CD4-positive, alpha-beta T cell (primary cell): Measurements from ENCODE around the gene SMAD6. TPM values are rescaled to one million over a fixed set of nuclear protein-coding genes. Genes with fewer than 3 reads are reported as not detected.

ENCODE experiments used
- ATAC-seq: fragments of 200-7000 bp; cut with Tn5 transposase; one replicate; pipeline ENCODE4 v1.10.0; 2022; ENCODE audit warnings: mild to moderate bottlenecking; ENCODE audit not compliant: poor library complexity
- CTCF ChIA-PET: fragments of 350-600 bp; sonication (Branson Sonifier 250); formaldehyde crosslinking; loops from one replicate; lab custom pipeline; 2021; ENCODE audit warnings: antibody characterized with exemption, inconsistent platforms; lab: Charles Lee
- POLR2A ChIA-PET: fragments of 350-600 bp; sonication (Branson Sonifier 250); formaldehyde crosslinking; loops from one replicate; lab custom pipeline; 2021; ENCODE audit warnings: antibody characterized with exemption, inconsistent platforms; lab: Charles Lee
- DNase-seq, 14 experiments: peaks; one replicate each; pipeline ENCODE4 v3.0.0-alpha.2; 2013 to 2020; ENCODE audit warnings: mixed read lengths in 2 of 14
- H3K27ac ChIP-seq, 2 donors: one replicate each; pipeline versions ENCODE4 v1.5.1 to v1.7.0; 2013; ENCODE audit warnings: low read length in 2 of 2, low read depth in 1 of 2, mild to moderate bottlenecking in 1 of 2
- H3K27me3 ChIP-seq, 2 experiments: 1 replicate in 1 of 2; 2 replicates in 1 of 2; pipeline versions ENCODE4 v1.6.1 to v1.7.0; 2013; ENCODE audit warnings: low read length in 2 of 2, control low read depth in 1 of 2, mild to moderate bottlenecking in 1 of 2, moderate library complexity in 1 of 2; ENCODE audit not compliant: insufficient read depth in 2 of 2, control insufficient read depth in 1 of 2
- H3K36me3 ChIP-seq: one replicate; pipeline ENCODE4 v1.6.1; 2013; ENCODE audit warnings: low read length, control low read depth; ENCODE audit not compliant: insufficient read depth
- H3K4me1 ChIP-seq: one replicate; pipeline ENCODE4 v1.6.1; 2013; ENCODE audit warnings: low read length, control low read depth; ENCODE audit not compliant: insufficient read depth
- H3K4me3 ChIP-seq: one replicate; pipeline ENCODE4 v1.5.1; 2013; ENCODE audit warnings: mild to moderate bottlenecking, low read length, moderate library complexity
- H3K9me3 ChIP-seq, 2 experiments: 1 replicate in 1 of 2; 2 replicates in 1 of 2; pipeline versions ENCODE4 v1.6.1 to v1.7.0; 2013; ENCODE audit warnings: low read length in 2 of 2, mild to moderate bottlenecking in 2 of 2, control low read depth in 1 of 2, moderate library complexity in 1 of 2; ENCODE audit not compliant: control insufficient read depth in 1 of 2, insufficient read depth in 1 of 2
- H3K27ac Mint-ChIP-seq: one replicate; pipeline ENCODE4 v1.8.0; 2020; ENCODE audit warnings: mixed read lengths
- H3K27me3 Mint-ChIP-seq: one replicate; pipeline ENCODE4 v1.8.0; 2021; ENCODE audit warnings: mixed read lengths
- H3K36me3 Mint-ChIP-seq: one replicate; pipeline ENCODE4 v1.8.0; 2021; ENCODE audit warnings: low read depth, mixed read lengths
- H3K4me1 Mint-ChIP-seq: one replicate; pipeline ENCODE4 v1.8.0; 2021; ENCODE audit warnings: low read depth, mixed read lengths
- H3K4me3 Mint-ChIP-seq: one replicate; pipeline ENCODE4 v1.8.0; 2020; ENCODE audit warnings: mild to moderate bottlenecking, mixed read lengths
- H3K9me3 Mint-ChIP-seq: one replicate; pipeline ENCODE4 v1.8.0; 2020; ENCODE audit warnings: mixed read lengths
- intact Hi-C, 2 experiments: fragments of 100-400 bp; cut with DNase I in 1 of 2; cut with micrococcal nuclease in 1 of 2; formaldehyde crosslinking; loops; one replicate each; pipeline versions ENCODE4 v1.15.1 to v1.9.0; 2023 to 2025; cut with DNase I, micrococcal nuclease
- total RNA-seq, 174 experiments: library from RNA in 2 of 174; stranded (reverse) in 2 of 174; gene quantifications; one replicate each; pipeline ENCODE4 v1.2.3 and lab custom pipeline; 2021 to 2026
- TF ChIP-seq, protein P1 (sequence below): fragments of 200-600 bp; IDR thresholded peaks from one replicate; pipeline ENCODE4 v1.8.0; 2022; ENCODE audit warnings: antibody characterized with exemption, mild to moderate bottlenecking

SMAD6 gene
- total RNA-seq, 2 experiments from 2014 or later: 0.59 to 0.69 TPM

DNA sequence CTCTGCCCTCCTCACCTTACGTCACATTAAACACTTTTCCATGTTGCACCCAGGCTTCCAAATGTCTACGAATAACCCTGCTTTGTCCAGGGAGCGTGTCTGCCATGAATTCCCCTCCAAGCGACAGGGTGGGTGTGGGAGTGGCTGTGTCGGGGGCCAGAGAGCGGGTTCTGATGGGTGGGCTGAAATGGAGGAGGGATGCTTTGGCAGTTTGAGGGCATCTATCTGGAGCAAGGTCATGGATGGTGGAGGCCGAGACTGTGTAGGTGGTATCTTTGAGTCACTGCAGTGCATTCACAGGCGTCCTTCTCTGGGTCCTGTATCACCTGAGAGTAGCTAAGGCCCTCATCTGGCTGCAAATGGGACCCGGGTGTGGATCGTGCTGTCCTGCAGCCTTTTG, 36.6 kb downstream of the SMAD6 start:
- no peak overlapping the region for H3K4me3 Mint-ChIP-seq
- H3K9me3 Mint-ChIP-seq: no peaks in the 10 kb centered on the region
- Histone ChIP-seq H3K36me3 (no peaks in the 10 kb centered on the region), H3K27ac (no peak overlapping the region), H3K4me3 (no peak overlapping the region), H3K4me1 (no peaks in the 10 kb centered on the region), H3K9me3 (no peaks in the 10 kb centered on the region), H3K27me3 (peaks cover 0 to 2% of the 10 kb centered on the region in 2 experiments)
- ATAC-seq (no peak), DNase-seq (no peak)
- H3K27me3 Mint-ChIP-seq: no peaks in the 10 kb centered on the region
- H3K4me1 Mint-ChIP-seq: no peaks in the 10 kb centered on the region
- POLR2A ChIA-PET: no interaction called here
- H3K27ac Mint-ChIP-seq: no peak overlapping the region
- CTCF ChIA-PET: no interaction called here
- H3K36me3 Mint-ChIP-seq: no peaks in the 10 kb centered on the region
- intact Hi-C loops: no loop called here
- TF ChIP-seq, protein P1, sequence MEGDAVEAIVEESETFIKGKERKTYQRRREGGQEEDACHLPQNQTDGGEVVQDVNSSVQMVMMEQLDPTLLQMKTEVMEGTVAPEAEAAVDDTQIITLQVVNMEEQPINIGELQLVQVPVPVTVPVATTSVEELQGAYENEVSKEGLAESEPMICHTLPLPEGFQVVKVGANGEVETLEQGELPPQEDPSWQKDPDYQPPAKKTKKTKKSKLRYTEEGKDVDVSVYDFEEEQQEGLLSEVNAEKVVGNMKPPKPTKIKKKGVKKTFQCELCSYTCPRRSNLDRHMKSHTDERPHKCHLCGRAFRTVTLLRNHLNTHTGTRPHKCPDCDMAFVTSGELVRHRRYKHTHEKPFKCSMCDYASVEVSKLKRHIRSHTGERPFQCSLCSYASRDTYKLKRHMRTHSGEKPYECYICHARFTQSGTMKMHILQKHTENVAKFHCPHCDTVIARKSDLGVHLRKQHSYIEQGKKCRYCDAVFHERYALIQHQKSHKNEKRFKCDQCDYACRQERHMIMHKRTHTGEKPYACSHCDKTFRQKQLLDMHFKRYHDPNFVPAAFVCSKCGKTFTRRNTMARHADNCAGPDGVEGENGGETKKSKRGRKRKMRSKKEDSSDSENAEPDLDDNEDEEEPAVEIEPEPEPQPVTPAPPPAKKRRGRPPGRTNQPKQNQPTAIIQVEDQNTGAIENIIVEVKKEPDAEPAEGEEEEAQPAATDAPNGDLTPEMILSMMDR: no peak

- Histone ChIP-seq H3K27me3 (peaks cover 0 to 2% of the 10 kb centered on the region in 2 experiments), H3K4me1 (no peaks in the 10 kb centered on the region), H3K36me3 (no peaks in the 10 kb centered on the region), H3K27ac (no peak overlapping the region), H3K9me3 (no peaks in the 10 kb centered on the region), H3K4me3 (no peak overlapping the region)
- no peak overlapping the region for H3K4me3 Mint-ChIP-seq
- ChIA-PET POLR2A (no interaction called here), CTCF (no interaction called here)
- intact Hi-C loops: no loop called here
- H3K9me3 Mint-ChIP-seq: no peaks in the 10 kb centered on the region
- DNase-seq: no peak
- H3K27me3 Mint-ChIP-seq: no peaks in the 10 kb centered on the region
- TF ChIP-seq, protein P1: no peak
- H3K4me1 Mint-ChIP-seq: no peaks in the 10 kb centered on the region
- H3K27ac Mint-ChIP-seq: no peak overlapping the region
- ATAC-seq: no peak
- no peaks in the 10 kb centered on the region for H3K36me3 Mint-ChIP-seq
These were observed 37.3 kb downstream of the SMAD6 start for GRCh38 chr15:66739287-66739686.

- Histone ChIP-seq H3K4me3 (no peak overlapping the region), H3K27me3 (peaks cover 0 to 2% of the 10 kb centered on the region in 2 experiments), H3K4me1 (no peaks in the 10 kb centered on the region), H3K9me3 (no peaks in the 10 kb centered on the region), H3K36me3 (no peaks in the 10 kb centered on the region), H3K27ac (no peak overlapping the region)
- H3K9me3 Mint-ChIP-seq: no peaks in the 10 kb centered on the region
- ATAC-seq (no peak), DNase-seq (no peak)
- H3K36me3 Mint-ChIP-seq: no peaks in the 10 kb centered on the region
- no peak overlapping the region for H3K4me3 Mint-ChIP-seq
- H3K27me3 Mint-ChIP-seq: no peaks in the 10 kb centered on the region
- intact Hi-C loops: no loop called here
- H3K4me1 Mint-ChIP-seq: no peaks in the 10 kb centered on the region
- TF ChIP-seq, protein P1: no peak
- POLR2A ChIA-PET: no interaction called here
- CTCF ChIA-PET: no interaction called here
- H3K27ac Mint-ChIP-seq: no peak overlapping the region
These were observed 38.8 kb downstream of the SMAD6 start for GRCh38 chr15:66740802-66741201.
